ENCODE data around the gene KHDRBS2.

Gene KHDRBS2

DNA sequence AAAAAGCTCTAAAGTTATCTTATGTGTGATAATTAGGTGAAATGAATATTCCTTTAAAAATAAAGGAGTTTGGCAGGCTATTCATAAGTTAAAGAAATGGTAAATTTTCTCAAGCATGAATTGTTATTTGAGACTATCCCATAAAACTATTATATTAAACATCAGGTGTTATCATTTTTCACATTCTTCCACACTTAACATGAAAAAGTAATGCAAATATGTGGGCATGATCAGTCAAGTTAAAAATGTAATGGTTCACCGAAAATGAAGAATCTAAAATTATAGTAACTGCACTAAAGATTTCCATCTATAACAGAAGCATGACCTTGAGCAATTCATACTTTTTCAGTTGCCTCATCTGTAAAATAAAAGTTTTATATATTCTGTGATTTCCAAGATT lies 110.8 kb downstream of the KHDRBS2 start:
- no peak for DNase-seq (ENCODE audit: low read depth in 2 of 2)

DNA sequence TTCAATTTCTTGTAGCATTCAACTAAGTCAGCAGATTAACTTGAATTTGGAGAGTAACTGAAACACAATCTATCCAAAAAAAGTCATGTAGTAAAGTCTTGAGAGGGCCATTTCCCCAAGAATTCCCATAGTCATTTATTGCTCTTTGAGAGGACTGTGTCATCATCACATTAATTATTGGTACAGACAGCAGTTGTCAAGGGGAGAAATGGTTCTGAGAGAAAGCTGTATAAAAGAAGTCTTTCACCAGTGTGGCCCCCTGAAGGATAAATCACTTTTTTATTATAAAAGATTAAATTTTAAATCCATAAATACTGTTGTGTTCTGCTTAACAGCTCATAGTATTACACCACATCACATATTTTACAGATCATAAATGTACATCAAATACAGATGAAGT lies 111.5 kb downstream of the KHDRBS2 start:
- DNase-seq (ENCODE audit: low read depth in 2 of 2) = no peak

DNA sequence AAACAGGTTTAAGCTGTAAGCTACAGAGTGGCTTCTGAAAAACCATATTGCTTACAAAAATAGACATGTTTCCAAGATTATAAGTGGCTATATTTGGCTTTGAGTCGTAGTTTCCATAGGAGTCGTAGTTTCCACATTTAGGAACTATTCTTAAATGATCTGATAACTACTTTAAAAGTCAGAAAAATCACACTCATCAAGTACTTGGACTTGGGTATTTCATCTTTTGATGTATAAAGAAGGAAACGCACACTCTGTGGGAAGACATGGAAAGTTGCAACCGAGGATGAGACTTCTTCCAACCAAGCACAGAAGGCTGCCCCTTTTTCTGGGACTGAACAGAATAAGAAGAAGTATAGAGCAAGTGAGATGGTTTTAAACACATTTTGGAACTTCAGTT lies 118.3 kb downstream of the KHDRBS2 start:
- DNase-seq (ENCODE audit: low read depth in 2 of 2) = no peak

DNA sequence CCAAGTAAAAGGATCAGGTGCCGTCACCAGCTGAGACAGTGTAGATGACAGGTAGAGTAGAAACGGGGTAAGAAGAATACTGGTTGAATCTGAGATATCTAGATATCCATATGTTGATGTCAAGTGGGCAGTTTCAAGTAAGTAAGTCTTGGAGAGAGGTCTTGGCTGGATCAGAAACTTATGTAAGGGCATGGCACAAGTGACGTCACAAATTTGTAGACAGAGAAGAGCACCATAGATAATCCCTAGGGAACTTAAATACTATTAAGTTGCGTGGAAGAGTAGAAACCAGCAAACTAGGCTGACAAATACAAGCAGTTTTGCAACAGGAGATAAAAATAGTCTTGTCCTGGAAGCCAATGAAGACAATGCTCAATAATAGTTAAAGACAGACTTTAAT lies 123.2 kb downstream of the KHDRBS2 start:
- DNase-seq (ENCODE audit: low read depth in 2 of 2) = no peak

DNA sequence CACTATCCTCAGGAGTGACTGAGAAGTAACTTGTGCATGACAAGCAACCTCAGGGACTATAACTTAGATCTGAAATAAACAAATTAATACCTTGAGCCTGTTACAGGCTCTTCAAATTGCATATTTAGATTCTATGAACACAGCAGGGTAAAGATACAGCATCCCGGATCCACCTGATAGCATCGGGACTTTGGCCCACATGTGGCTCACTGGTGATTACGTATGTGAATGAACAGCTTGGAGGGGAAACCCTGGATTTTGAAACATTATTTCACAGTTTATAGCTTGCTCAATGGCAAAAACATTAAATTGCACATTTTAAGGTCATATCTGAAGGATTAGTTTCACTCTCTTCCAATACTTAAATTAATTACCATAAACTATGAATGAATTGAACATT lies 133.2 kb downstream of the KHDRBS2 start:
- DNase-seq (ENCODE audit: low read depth in 2 of 2) = no peak

DNA sequence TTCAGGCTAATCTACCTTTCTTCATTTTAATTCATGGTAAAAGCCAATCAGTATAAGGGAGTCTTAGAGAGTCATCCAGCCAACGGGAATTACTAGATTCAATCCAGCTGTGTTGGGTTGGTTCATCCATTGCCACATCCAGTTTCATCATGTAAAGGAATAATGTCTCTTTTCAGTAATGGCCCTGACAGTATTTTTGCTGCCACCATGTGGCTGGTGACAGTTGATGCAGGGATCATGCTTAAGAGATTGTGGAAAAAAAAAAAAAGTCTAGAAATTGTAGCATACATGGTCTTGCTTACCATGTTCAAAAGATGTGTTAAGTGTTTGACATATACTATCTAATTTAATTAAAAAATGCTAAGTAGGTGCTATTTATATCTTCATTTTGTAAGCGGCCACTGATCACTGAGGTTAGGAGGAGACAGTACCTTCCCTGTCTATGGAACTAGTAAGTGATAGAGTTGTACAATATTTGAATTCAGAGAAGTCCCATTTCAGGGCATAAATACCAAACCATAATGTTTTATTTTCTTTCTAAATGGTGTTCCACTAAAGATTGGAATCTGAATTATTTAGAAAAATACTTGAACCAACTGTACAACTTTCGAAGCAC lies 135.9 kb downstream of the KHDRBS2 start:
- DNase-seq (ENCODE audit: low read depth in 2 of 2) = no peak

DNA sequence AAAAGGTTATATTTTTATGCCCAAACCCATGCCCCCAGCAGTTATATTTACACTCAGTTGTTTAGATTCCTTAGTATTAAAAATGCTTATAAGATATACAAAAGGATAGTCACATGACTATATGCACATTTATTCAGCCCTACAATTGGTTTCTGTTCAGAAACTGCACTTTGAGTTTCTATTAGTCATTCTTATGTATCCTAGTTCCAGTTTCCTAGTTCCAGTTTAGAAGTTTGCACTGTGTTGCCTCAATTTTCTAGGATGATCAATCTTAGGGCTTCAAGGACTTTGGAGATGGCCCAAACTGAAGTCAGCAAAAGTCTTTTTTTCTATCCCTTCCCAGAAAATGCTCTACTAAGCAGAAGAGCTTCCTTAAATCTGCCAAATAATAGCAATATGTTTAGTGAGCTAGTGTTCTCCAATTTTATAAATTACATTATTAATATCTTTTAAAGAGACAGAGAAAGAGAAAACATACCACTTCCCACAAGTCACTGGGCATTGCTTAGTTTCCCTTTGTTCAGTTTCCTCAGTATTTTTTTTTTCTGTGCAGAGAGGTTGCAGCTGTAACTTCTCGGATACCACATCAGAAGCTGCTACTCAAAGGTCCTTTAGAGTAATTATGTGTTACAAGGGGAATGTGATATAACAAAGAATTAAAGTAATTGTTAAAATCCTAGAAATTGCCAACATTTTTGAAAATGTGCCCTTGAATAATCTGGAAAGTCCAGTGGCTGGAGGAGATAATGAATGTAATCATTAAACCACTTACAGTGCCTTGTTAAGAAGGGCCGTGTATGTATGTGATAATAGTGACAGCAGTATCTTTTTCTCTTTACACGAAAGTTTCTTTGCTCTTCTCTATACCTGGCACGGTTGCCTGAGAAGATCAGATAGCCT lies 138.8 kb downstream of the KHDRBS2 start:
- DNase-seq (ENCODE audit: low read depth in 2 of 2) = no peak

DNA sequence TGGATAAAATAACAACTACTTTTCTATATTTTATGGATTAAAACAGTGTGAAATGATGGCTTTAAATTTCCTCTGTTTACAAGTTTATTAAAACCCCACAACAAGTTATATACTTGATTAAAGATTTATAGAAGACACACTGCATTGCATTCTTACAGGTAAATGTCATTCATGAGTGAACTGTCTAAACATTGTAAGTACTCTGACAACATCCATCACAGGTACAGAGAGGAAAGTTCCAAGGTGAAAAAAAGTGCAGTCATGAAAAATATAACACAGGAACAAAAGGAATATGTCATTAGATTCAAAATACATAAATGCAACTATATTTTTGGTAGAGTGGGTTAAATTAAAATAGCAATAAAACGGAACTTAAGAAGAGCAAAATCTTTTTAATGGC lies 156.9 kb downstream of the KHDRBS2 start:
- DNase-seq (ENCODE audit: low read depth in 2 of 2) = no peak

DNA sequence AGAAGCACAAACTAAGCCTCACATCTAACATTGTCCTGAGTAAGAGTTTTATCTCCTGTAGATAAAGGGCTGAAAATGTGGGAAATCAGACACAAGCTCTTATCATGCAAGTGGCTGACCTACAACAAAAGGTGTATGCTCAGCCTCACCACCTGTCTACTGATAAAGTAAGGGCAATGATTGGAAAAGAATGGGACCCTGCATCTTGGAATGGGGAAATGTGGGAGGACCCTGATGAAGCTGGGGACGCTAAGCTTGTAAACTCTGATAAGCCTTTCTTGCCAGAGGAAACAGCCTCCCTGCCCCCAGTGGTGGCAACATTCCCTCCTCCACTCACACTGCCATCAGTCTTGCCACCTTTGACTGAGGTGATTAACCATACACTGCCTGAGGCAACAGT lies 166.6 kb downstream of the KHDRBS2 start:
- DNase-seq (ENCODE audit: low read depth in 2 of 2) = no peak

DNA sequence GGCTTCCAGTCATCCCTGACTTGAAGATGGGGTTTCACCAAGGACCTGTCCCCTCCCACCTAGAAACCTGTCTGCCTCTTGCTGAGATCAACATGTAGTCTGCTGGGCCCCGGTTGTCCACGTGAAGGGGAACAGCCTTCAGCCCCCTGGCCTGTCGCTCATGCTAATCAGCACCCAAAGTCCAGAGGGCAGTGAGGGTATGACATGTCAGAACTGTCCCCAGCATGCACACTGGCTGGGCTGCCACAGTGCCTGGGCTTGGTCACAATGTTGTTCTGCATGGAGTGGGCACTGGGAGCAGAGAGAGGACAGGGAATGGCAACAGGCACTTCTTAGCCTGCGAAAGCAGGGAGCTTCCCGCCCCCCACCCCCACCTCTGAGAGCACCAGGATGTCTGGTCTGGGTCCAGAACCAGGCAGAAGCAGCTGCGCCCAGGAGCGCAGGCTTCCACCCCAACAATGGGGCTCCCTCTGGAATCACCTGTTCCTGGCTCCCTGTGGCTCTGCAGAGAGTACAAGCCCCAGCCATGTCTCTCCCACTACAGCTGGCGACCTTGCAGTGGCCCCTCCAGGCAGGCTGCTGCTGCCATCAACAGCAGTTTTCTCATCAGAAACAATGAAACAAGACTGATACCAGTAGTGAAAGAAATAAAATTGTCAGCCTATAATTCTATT lies 182.7 kb downstream of the KHDRBS2 start:
- DNase-seq (ENCODE audit: low read depth in 2 of 2) = no peak

DNA sequence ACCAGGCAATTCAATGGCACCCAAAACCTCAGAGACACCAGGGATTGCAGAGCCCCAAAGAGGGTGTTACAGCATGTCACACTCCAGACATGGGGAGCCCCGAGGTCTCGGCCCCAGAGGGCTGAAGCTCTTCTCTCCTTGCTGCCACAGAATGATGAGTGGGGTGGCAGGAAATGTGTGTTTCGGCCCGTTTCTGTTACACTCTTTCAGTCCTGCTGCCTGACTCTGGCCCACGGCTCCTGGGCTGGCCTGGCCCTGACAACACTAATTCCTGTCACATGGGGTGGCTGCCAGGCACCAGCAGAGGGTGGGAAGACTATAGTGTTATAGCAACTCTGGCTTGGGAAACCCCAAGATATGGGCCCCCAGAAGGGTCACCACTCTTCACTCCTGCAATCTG lies 183.6 kb downstream of the KHDRBS2 start:
- no peak for DNase-seq (ENCODE audit: low read depth in 2 of 2)

DNA sequence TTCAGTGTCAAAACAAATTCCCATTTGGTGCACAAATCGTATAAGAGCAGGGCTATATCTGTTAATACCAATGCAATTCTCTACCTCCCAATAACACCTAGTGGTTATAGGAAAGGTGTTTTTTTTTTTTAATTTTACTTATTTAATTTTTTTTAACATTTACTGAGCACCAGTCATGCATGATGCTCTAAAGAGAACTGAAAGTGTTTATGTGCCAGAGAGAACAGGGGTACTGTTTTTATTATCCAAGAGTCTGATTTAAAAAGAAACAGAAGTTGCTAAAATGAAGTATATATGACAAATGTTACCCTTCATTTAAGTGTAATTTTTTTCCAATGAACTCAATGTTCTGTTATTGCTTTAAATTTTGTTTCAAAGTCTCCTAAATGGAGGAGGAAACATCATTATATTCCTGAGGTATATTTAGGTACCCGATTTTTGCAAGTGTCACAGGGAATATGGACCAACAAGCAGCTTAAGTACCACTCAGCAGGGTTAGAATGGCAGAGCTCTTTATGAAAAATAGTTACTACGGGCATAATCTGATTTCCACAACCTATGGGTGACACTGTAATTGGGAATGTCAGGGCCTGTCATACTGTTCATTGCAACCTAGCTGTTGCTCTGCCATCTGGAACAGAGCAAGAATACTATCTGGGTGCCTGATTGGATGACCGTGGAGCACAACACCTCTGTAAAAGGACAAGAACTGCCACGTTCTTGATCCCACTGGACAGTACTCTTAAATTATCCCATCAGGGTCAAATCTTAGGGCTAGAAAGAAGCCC lies 195.4 kb downstream of the KHDRBS2 start:
- no peak for DNase-seq (ENCODE audit: low read depth in 2 of 2)

DNA sequence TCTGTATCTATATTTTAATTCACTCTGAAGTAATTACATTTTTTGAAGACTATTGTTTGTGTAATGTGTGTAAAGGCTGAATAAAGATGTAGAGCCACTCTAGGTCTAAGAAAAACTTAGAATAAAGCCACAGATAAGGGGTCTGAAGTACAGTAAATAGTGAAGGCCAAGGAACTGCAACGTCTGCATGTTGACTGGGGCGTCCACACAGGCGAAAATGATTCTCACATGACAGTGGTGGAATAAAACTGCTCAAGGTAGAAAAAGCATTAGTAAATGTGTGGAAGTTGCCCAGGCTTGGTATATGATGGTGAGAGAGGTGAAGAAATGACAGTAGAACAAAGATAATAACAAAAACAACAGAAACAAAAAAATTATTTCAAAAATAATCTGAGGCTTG lies 196.2 kb downstream of the KHDRBS2 start:
- DNase-seq (ENCODE audit: low read depth in 2 of 2) = no peak

DNA sequence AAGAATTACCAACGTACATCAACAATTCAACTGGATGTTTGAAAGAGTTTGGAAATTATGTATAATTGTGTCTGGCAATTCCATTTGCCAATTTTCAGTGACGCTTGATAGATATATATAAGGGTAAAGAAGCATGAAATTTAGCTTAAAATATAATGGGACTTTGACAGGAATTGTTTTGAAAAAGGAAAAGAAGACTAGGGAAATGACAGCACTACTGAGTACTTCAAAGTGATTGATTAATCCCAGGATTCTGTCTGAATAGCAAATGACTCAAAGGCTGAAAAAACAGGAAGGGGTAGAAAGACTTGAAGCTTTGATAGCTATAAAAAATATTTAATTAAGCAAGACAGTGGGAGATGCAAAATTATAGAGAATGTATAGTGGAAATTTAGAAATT lies 200.0 kb downstream of the KHDRBS2 start:
- no peak for DNase-seq (ENCODE audit: low read depth in 2 of 2)

DNA sequence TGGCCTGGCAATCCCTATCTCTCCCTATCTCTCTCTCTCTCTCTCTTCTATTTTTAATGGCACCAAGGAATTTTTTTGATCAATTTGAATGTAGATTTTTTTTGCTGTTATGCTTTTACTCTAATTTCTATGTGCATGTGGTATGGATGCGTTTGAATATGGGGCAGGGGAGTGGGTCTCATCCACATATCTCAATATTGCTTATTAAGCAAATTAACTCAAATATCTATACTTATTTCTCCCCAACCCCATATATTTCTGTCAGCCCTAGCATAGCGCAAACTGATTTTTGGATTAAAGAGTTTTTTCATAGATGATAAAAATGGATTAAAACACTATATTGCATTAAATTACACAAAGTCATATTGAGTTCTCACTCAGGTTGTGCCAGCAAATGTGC lies 210.2 kb downstream of the KHDRBS2 start:
- DNase-seq (ENCODE audit: low read depth in 2 of 2) = no peak

DNA sequence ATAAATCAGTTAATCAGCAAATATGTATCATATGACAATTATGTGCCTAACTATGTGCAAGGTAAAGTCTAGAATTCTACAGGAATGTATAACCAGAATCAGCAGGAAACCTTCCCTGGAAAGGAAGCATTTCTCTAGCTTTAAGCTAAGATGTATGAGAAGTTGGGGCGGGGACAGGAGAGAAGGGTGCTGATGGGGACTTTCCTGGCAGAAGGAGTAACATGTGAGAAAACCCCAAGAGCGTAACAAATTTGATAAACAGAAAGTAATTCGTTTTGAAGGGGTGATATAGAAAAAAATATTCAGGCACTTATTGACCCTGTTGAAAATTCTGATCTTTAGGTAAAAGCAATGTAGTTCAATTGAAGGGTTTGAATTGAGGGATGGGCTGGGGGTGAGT lies 226.1 kb downstream of the KHDRBS2 start:
- no peak for DNase-seq (ENCODE audit: low read depth in 2 of 2)

DNA sequence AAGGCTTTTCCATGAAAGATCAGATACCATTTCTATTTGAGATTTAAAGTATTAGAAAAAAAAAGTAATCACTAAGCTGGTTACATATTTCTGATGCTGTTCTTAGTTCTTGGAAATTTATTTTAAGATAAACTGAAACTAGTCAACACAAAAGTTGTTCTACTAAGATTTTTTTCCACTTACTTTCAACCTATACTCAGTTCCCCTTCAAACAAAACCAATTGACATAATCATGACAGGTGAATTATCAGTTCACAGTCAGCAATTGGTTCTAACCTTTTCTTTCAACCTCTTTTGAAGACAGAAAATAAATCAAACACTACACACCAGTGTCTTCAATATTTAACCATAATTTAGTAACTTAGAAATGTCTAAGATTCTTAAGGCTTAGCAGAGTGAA lies 228.7 kb downstream of the KHDRBS2 start:
- DNase-seq (ENCODE audit: low read depth in 2 of 2) = no peak

DNA sequence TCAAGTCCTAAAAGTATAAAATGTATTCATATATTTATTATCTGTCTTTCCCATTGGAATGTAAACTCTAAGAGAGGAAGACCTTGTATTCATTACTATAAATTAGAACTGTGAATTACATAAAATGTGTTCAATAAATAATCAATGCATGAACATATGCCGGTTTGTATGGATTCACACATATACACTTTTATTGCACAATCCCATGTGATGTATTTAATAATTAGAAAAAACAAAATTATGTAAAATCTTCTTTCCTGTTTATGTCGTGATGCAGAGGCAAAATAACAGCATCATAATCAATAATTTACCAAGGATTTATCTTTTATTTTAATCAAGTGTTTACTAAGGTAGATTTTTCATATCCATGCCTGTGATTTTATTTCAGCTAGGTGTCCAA lies 240.5 kb downstream of the KHDRBS2 start:
- no peak for DNase-seq (ENCODE audit: low read depth in 2 of 2)

DNA sequence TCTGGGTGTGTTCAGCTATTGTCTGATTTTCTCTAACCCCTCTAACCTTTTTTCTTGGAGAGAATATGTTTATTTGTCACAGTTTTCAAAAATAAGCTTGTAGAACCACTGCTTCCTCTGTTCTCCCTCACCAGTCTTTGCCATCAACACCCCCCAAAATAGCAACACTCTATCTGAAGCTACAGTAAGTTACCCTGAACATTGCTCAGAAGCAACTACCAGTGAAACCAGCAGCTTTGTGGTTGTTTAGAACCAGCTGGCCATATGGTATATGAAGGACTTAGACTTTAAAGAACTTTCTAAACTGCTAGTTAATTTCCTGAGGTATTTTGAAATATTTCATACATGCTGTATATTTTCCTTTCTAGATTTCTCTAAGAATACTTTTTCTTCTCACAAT lies 242.9 kb downstream of the KHDRBS2 start:
- DNase-seq (ENCODE audit: low read depth in 2 of 2) = no peak

DNA sequence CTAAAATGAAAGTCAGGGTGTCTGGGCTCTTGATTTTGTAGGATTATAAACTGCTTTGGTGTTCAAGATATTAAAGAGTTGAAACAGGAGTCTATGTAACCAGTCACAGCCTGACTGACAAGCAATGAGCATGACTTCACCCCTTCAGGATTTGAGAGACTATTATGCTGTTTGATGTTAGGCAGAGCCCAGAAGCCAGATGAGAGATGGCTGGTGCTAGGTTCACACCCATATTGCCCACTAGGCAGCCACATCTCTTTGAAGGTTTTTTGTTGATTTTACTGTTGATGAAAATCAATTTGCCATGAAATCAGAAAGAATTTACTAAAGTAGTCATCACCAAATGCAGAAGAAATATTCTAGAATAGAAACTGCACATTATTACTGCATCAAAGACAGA lies 243.6 kb downstream of the KHDRBS2 start:
- no peak for DNase-seq (ENCODE audit: low read depth in 2 of 2)

DNA sequence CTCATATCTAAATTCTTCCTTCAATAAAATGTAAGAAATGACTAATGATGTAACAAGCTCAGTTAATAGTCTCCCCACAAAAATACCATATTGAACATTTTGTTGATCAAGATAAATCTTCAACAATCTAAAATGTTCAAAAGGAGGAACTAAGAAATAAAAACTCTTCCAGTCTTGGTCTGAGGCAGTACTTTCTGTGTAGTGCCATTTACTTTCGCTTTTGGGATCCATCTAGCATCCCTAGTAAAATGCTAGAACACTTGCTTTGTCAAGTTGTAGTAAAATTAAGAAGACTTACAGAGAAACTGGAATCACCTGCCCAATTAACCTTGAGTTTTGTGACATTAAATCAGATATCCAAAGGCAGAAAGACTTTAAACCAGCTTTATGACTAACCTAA lies 246.4 kb downstream of the KHDRBS2 start:
- no peak for DNase-seq (ENCODE audit: low read depth in 2 of 2)

DNA sequence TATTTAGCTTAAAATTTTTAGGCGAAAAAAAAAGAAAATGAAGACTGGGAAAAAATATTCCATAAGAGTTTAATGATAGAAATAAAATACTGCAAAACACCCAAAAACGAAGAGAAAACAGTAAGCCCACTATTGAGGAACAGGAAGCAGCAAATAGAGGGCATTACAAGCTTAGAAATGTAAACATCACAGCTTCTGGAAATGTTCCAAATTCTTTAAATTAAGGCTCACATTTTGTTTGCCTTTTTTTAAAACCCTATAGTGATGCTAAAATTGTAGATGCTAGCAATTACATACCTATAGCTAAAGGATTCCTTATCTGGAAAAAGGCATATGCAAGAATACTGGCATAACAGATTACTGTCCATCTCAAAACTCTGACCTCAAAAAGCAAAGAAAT lies 248.6 kb downstream of the KHDRBS2 start:
- no peak for DNase-seq (ENCODE audit: low read depth in 2 of 2)
